Trophoblast cell (in vitro differentiated cells and primary cell): ENCODE measurements around the gene XRCC4.
A peak's percentile ranks its signal among the peaks of the same experiment; 100 is the strongest.

ENCODE experiments used
- DNase-seq, 2 donors: peaks; one replicate each; pipeline ENCODE4 v3.0.0-alpha.2; 2016
- H2AFZ ChIP-seq: 2 replicates; pipeline ENCODE4 v1.6.1; 2013; ENCODE audit warnings: low read length, moderate library complexity, mild to moderate bottlenecking; ENCODE audit not compliant: insufficient read depth, poor library complexity
- H2AK5ac ChIP-seq: 2 replicates; pipeline ENCODE4 v1.6.1; 2013; ENCODE audit warnings: mild to moderate bottlenecking, low read length
- H2BK120ac ChIP-seq: 2 replicates; pipeline ENCODE4 v1.6.1; 2013; ENCODE audit warnings: low read length, mild to moderate bottlenecking, moderate library complexity; ENCODE audit not compliant: insufficient read depth, poor library complexity
- H2BK12ac ChIP-seq: 2 replicates; pipeline ENCODE4 v1.6.1; 2013; ENCODE audit warnings: mild to moderate bottlenecking, low read length, moderate library complexity
- H2BK5ac ChIP-seq: 2 replicates; pipeline ENCODE4 v1.6.1; 2013; ENCODE audit warnings: low read length, low read depth, moderate library complexity, mild to moderate bottlenecking; ENCODE audit not compliant: poor library complexity
- H3K14ac ChIP-seq: 2 replicates; pipeline ENCODE4 v1.6.1; 2013; ENCODE audit warnings: mild to moderate bottlenecking, low read length
- H3K18ac ChIP-seq: 2 replicates; pipeline ENCODE4 v1.6.1; 2013; ENCODE audit warnings: mild to moderate bottlenecking, low read length
- H3K23ac ChIP-seq: 2 replicates; pipeline ENCODE4 v1.6.1; 2013; ENCODE audit warnings: low read length
- H3K27ac ChIP-seq: 2 replicates; pipeline ENCODE4 v1.5.1; 2013; ENCODE audit warnings: low read depth, mild to moderate bottlenecking, inconsistent platforms, low read length, moderate library complexity
- H3K27me3 ChIP-seq: 2 replicates; pipeline ENCODE4 v1.6.1; 2013; ENCODE audit warnings: inconsistent platforms, mild to moderate bottlenecking, low read length, moderate library complexity; ENCODE audit not compliant: insufficient read depth
- H3K36me3 ChIP-seq, 2 experiments: 1 replicate in 1 of 2; 2 replicates in 1 of 2; pipeline ENCODE4 v1.6.1; 2013; ENCODE audit warnings: low read length in 2 of 2, mild to moderate bottlenecking in 2 of 2, moderate library complexity in 1 of 2; ENCODE audit not compliant: insufficient read depth in 2 of 2, control insufficient read depth in 1 of 2
- H3K4ac ChIP-seq: 2 replicates; pipeline ENCODE4 v1.6.1; 2013; ENCODE audit warnings: low read depth, mild to moderate bottlenecking, low read length, moderate library complexity
- H3K4me1 ChIP-seq, 2 experiments: 1 replicate in 1 of 2; 2 replicates in 1 of 2; pipeline ENCODE4 v1.6.1; 2013; ENCODE audit warnings: low read length in 2 of 2, mild to moderate bottlenecking in 2 of 2, moderate library complexity in 1 of 2; ENCODE audit not compliant: insufficient read depth in 2 of 2, control insufficient read depth in 1 of 2
- H3K4me2 ChIP-seq: 2 replicates; pipeline ENCODE4 v1.6.1; 2013; ENCODE audit warnings: inconsistent platforms, mild to moderate bottlenecking, low read length, moderate library complexity
- H3K4me3 ChIP-seq: 2 replicates; pipeline ENCODE4 v1.5.1; 2013; ENCODE audit warnings: mild to moderate bottlenecking, low read depth, low read length, inconsistent platforms
- H3K79me1 ChIP-seq: one replicate; pipeline ENCODE4 v1.6.1; 2013; ENCODE audit warnings: low read length
- H3K79me2 ChIP-seq: 2 replicates; pipeline ENCODE4 v1.6.1; 2013; ENCODE audit warnings: low read length, mild to moderate bottlenecking; ENCODE audit not compliant: control insufficient read depth, insufficient read depth, poor library complexity
- H3K9ac ChIP-seq: 2 replicates; pipeline ENCODE4 v1.6.1; 2013; ENCODE audit warnings: mild to moderate bottlenecking, low read length
- H3K9me3 ChIP-seq: 2 replicates; pipeline ENCODE4 v1.6.1; 2013; ENCODE audit warnings: low read depth, mild to moderate bottlenecking, control low read depth, inconsistent platforms, low read length; ENCODE audit not compliant: insufficient read depth
- H4K12ac ChIP-seq: 2 replicates; pipeline ENCODE4 v1.6.1; 2013; ENCODE audit warnings: low read depth, mild to moderate bottlenecking, low read length, moderate library complexity
- H4K8ac ChIP-seq: 2 replicates; pipeline ENCODE4 v1.6.1; 2013; ENCODE audit warnings: low read depth, mild to moderate bottlenecking, low read length, moderate library complexity
- H4K91ac ChIP-seq: one replicate; pipeline ENCODE4 v1.6.1; 2013; ENCODE audit warnings: low read depth, mild to moderate bottlenecking, low read length, moderate library complexity
- WGBS: extraction: QIAGEN DNeasy Blood & Tissue Kit; methylation state at CpG from one replicate; pipeline ENCODE4 v1.1.7; 2013; ENCODE audit warnings: missing lambda C conversion rate; ENCODE audit not compliant: insufficient read length, insufficient coverage; ENCODE audit errors: extremely low coverage; 5-methylcytosine and 5-hydroxymethylcytosine counted together

The XRCC4 gene

GRCh38 chr5:83184534-83184933 lies 107.2 kb downstream of the XRCC4 start:
- H2AFZ ChIP-seq, result no peak overlapping the region
- no peak overlapping the region for H2BK5ac ChIP-seq
- H3K4ac ChIP-seq, result no peak overlapping the region
- H2AK5ac ChIP-seq, result no peak overlapping the region
- no peak overlapping the region for H3K9ac ChIP-seq
- no peaks in the 10 kb centered on the region for H3K27me3 ChIP-seq
- no peak overlapping the region for H3K18ac ChIP-seq
- H3K14ac ChIP-seq, result no peak overlapping the region
- H4K8ac ChIP-seq, result no peak overlapping the region
- no peak overlapping the region for H2BK120ac ChIP-seq
- H4K12ac ChIP-seq, result no peak overlapping the region
- H3K4me3 ChIP-seq, result no peak overlapping the region
- DNase-seq, result peak in 1 of 2 donors; percentile 18
- no peak overlapping the region for H3K27ac ChIP-seq
- H3K23ac ChIP-seq, result no peak overlapping the region
- H3K4me1 ChIP-seq, result no peaks in the 10 kb centered on the region
- no peaks in the 10 kb centered on the region for H3K79me1 ChIP-seq
- H3K4me2 ChIP-seq, result no peak overlapping the region
- H2BK12ac ChIP-seq, result no peak overlapping the region
- whole genome bisulfite sequencing, result no CpG with 5 or more reads among the region's 3 CpGs
- no peaks in the 10 kb centered on the region for H3K9me3 ChIP-seq
- no peaks in the 10 kb centered on the region for H3K79me2 ChIP-seq
- no peak overlapping the region for H4K91ac ChIP-seq
- H3K36me3 ChIP-seq, result no peaks in the 10 kb centered on the region

GRCh38 chr5:83192947-83193346 lies 115.6 kb downstream of the XRCC4 start:
- H3K9ac ChIP-seq, result no peak overlapping the region
- no peak overlapping the region for H4K8ac ChIP-seq
- no peak overlapping the region for H3K27ac ChIP-seq
- no peak overlapping the region for H3K4ac ChIP-seq
- H4K91ac ChIP-seq, result no peak overlapping the region
- H3K14ac ChIP-seq, result no peak overlapping the region
- H3K79me2 ChIP-seq, result no peaks in the 10 kb centered on the region
- no peak overlapping the region for H3K4me2 ChIP-seq
- no peaks in the 10 kb centered on the region for H3K36me3 ChIP-seq
- no peak overlapping the region for H4K12ac ChIP-seq
- no peak overlapping the region for H3K4me3 ChIP-seq
- WGBS, result no CpG with 5 or more reads among the region's 5 CpGs
- H3K27me3 ChIP-seq, result no peaks in the 10 kb centered on the region
- H2AK5ac ChIP-seq, result no peak overlapping the region
- H2BK120ac ChIP-seq, result no peak overlapping the region
- no peak overlapping the region for H2AFZ ChIP-seq
- H3K23ac ChIP-seq, result no peak overlapping the region
- no peaks in the 10 kb centered on the region for H3K79me1 ChIP-seq
- no peaks in the 10 kb centered on the region for H3K4me1 ChIP-seq
- no peak overlapping the region for H3K18ac ChIP-seq
- no peak overlapping the region for H2BK5ac ChIP-seq
- H2BK12ac ChIP-seq, result no peak overlapping the region
- no peaks in the 10 kb centered on the region for H3K9me3 ChIP-seq
- no peak for DNase-seq

- Histone ChIP-seq H3K36me3 (no peaks in the 10 kb centered on the region), H3K14ac (no peak overlapping the region), H2AK5ac (no peak overlapping the region), H2BK12ac (no peak overlapping the region), H4K12ac (no peak overlapping the region), H3K4me3 (no peak overlapping the region), H3K4me1 (no peaks in the 10 kb centered on the region), H3K18ac (no peak overlapping the region), H3K23ac (no peak overlapping the region), H4K91ac (no peak overlapping the region), H3K27ac (no peak overlapping the region), H2BK120ac (no peak overlapping the region), H3K9me3 (no peaks in the 10 kb centered on the region), H4K8ac (no peak overlapping the region), H3K27me3 (no peaks in the 10 kb centered on the region), H3K79me2 (no peaks in the 10 kb centered on the region), H3K4ac (no peak overlapping the region), H2BK5ac (no peak overlapping the region), H3K9ac (no peak overlapping the region), H3K4me2 (no peak overlapping the region), H2AFZ (no peak overlapping the region), H3K79me1 (no peaks in the 10 kb centered on the region)
- no peak for DNase-seq
- WGBS, result no CpG with 5 or more reads among the region's 2 CpGs
These were observed 120.1 kb downstream of the XRCC4 start for GRCh38 chr5:83197326-83197967.

GRCh38 chr5:83199126-83199525 lies 121.8 kb downstream of the XRCC4 start:
- no peaks in the 10 kb centered on the region for H3K79me1 ChIP-seq

More at GRCh38 chr5:83199126-83199525, 121.8 kb downstream of the XRCC4 start:
- Histone ChIP-seq H2AFZ (no peak overlapping the region), H3K4me3 (no peak overlapping the region), H3K4ac (no peak overlapping the region), H3K79me2 (no peaks in the 10 kb centered on the region), H4K12ac (no peak overlapping the region), H4K91ac (no peak overlapping the region), H3K9ac (no peak overlapping the region), H2AK5ac (no peak overlapping the region), H3K27me3 (no peaks in the 10 kb centered on the region), H3K14ac (no peak overlapping the region), H2BK5ac (no peak overlapping the region), H3K27ac (no peak overlapping the region), H3K9me3 (no peaks in the 10 kb centered on the region), H3K36me3 (no peaks in the 10 kb centered on the region), H2BK12ac (no peak overlapping the region), H3K23ac (no peak overlapping the region), H3K4me2 (no peak overlapping the region), H4K8ac (no peak overlapping the region), H3K18ac (no peak overlapping the region), H2BK120ac (no peak overlapping the region), H3K4me1 (no peaks in the 10 kb centered on the region)
- no CpG with 5 or more reads among the region's 5 CpGs for WGBS
- no peak for DNase-seq
